ENCODE data around the gene YTHDF1.
"Not testable (repeated sequence)": the region's sequence is repeated elsewhere in the genome, so short reads cannot be mapped to it uniquely, and the experiment has no call there.

GRCh38 chr20:63157431-63157830, 58.5 kb downstream of the YTHDF1 start:
- TF ChIP-seq, protein P1, sequence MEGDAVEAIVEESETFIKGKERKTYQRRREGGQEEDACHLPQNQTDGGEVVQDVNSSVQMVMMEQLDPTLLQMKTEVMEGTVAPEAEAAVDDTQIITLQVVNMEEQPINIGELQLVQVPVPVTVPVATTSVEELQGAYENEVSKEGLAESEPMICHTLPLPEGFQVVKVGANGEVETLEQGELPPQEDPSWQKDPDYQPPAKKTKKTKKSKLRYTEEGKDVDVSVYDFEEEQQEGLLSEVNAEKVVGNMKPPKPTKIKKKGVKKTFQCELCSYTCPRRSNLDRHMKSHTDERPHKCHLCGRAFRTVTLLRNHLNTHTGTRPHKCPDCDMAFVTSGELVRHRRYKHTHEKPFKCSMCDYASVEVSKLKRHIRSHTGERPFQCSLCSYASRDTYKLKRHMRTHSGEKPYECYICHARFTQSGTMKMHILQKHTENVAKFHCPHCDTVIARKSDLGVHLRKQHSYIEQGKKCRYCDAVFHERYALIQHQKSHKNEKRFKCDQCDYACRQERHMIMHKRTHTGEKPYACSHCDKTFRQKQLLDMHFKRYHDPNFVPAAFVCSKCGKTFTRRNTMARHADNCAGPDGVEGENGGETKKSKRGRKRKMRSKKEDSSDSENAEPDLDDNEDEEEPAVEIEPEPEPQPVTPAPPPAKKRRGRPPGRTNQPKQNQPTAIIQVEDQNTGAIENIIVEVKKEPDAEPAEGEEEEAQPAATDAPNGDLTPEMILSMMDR (IDR thresholded peaks at IDR 0.05), result not testable (repeated sequence)
- TF ChIP-seq POLR2A (IDR thresholded peaks at IDR 0.05), result not testable (repeated sequence)

All from esophagus squamous epithelium (tissue), 4 donors.